HepG2 (cell line): ENCODE data around the gene GRID1. TPM values are rescaled to one million over a fixed set of nuclear protein-coding genes. Genes with fewer than 3 reads are reported as not detected.
A peak's percentile ranks its signal among the peaks of the same experiment; 100 is the strongest.

Experiments used
- ARNT2 ChIP-seq: sonication (generic); formaldehyde crosslinking; IDR thresholded peaks from 2 replicates; pipeline ENCODE4 v1.8.0; 2022; ENCODE audit warnings: mild to moderate bottlenecking, low read depth, missing genetic modification reagents, moderate library complexity
- CBX1 ChIP-seq: IDR thresholded peaks from one replicate; pipeline ENCODE4 v1.6.1; 2016; ENCODE audit warnings: antibody characterized with exemption, low read depth
- CHD2 ChIP-seq: IDR thresholded peaks from 2 replicates; pipeline ENCODE4 v1.6.1; 2011; ENCODE audit warnings: low read depth, low read length, improper control_type of control experiment
- ETV5 ChIP-seq: IDR thresholded peaks from 2 replicates; pipeline ENCODE4 v1.6.1; 2018; ENCODE audit warnings: missing biosample characterization, missing genetic modification reagents, inconsistent platforms, borderline replicate concordance
- FOXO1 ChIP-seq: sonication (generic); formaldehyde crosslinking; IDR thresholded peaks from 2 replicates; pipeline ENCODE4 v1.4.0; 2020; ENCODE audit warnings: missing genetic modification reagents
- GATAD2A ChIP-seq: IDR thresholded peaks from 2 replicates; pipeline ENCODE4 v1.6.1; 2016
- MAFF ChIP-seq: IDR thresholded peaks from 2 replicates; pipeline ENCODE4 v1.6.1; 2011; ENCODE audit warnings: low read depth, low read length, improper control_type of control experiment
- MAFK ChIP-seq, 2 experiments: IDR thresholded peaks in 1 of 2; conservative IDR thresholded peaks in 1 of 2; 2 replicates each; pipeline ENCODE4 v1.6.1; 2011; ENCODE audit warnings: improper control_type of control experiment in 2 of 2, low read length in 2 of 2
- NAIF1 ChIP-seq: sonication (generic); formaldehyde crosslinking; IDR thresholded peaks from 2 replicates; pipeline ENCODE4 v1.5.0; 2020; ENCODE audit warnings: mild to moderate bottlenecking, missing genetic modification reagents, borderline replicate concordance
- NFIC ChIP-seq: IDR thresholded peaks from 2 replicates; pipeline ENCODE4 v1.6.1; 2012; ENCODE audit warnings: mild to moderate bottlenecking, low read length, inconsistent platforms
- NR2F6 ChIP-seq, 2 experiments: IDR thresholded peaks; 2 replicates each; pipeline ENCODE4 v1.6.1; 2016; ENCODE audit warnings: antibody characterized with exemption in 1 of 2, mild to moderate bottlenecking in 1 of 2
- PCBP1 ChIP-seq: fragments of 200-400 bp; formaldehyde crosslinking; IDR thresholded peaks from 2 replicates; pipeline ENCODE4 v1.6.1; 2017; ENCODE audit warnings: mild to moderate bottlenecking, low read depth, low read length, borderline replicate concordance
- RBAK ChIP-seq: sonication (generic); formaldehyde crosslinking; IDR thresholded peaks from 2 replicates; pipeline ENCODE4 v1.5.1; 2020; ENCODE audit warnings: mild to moderate bottlenecking, missing genetic modification reagents
- SALL1 ChIP-seq: sonication (generic); formaldehyde crosslinking; IDR thresholded peaks from 2 replicates; pipeline ENCODE4 v1.8.0; 2022; ENCODE audit warnings: mild to moderate bottlenecking, missing genetic modification reagents
- TFE3 ChIP-seq: IDR thresholded peaks from 2 replicates; pipeline ENCODE4 v1.6.1; 2016
- TSC22D2 ChIP-seq: sonication (generic); formaldehyde crosslinking; IDR thresholded peaks from 2 replicates; pipeline ENCODE4 v1.5.1; 2020; ENCODE audit warnings: missing genetic modification reagents, mild to moderate bottlenecking, borderline replicate concordance
- YEATS2 ChIP-seq: sonication (generic); formaldehyde crosslinking; IDR thresholded peaks from 2 replicates; pipeline ENCODE4 v1.4.0; 2020; ENCODE audit warnings: missing genetic modification reagents, borderline replicate concordance
- ZBTB21 ChIP-seq: sonication (generic); formaldehyde crosslinking; IDR thresholded peaks from 2 replicates; pipeline ENCODE4 v1.4.0; 2020; ENCODE audit warnings: missing genetic modification reagents
- ZMAT5 ChIP-seq: sonication (generic); formaldehyde crosslinking; IDR thresholded peaks from 2 replicates; pipeline ENCODE4 v1.5.0; 2020; ENCODE audit warnings: mild to moderate bottlenecking, low read depth, missing genetic modification reagents, borderline replicate concordance
- ZMYM3 ChIP-seq: sonication (generic); formaldehyde crosslinking; IDR thresholded peaks from 2 replicates; pipeline ENCODE4 v1.5.1; 2020; ENCODE audit warnings: mild to moderate bottlenecking, missing genetic modification reagents
- ZNF143 ChIP-seq: sonication (generic); formaldehyde crosslinking; IDR thresholded peaks from 2 replicates; pipeline ENCODE4 v1.4.0; 2020; ENCODE audit warnings: missing genetic modification reagents
- ZNF350 ChIP-seq: sonication (generic); formaldehyde crosslinking; IDR thresholded peaks from 2 replicates; pipeline ENCODE4 v1.4.0; 2020; ENCODE audit warnings: mild to moderate bottlenecking, low read depth, missing genetic modification reagents, borderline replicate concordance
- ZNF597 ChIP-seq: sonication (generic); formaldehyde crosslinking; IDR thresholded peaks from 2 replicates; pipeline ENCODE4 v1.5.0; 2020; ENCODE audit warnings: missing genetic modification reagents
- ZNF703 ChIP-seq: sonication (generic); formaldehyde crosslinking; IDR thresholded peaks from 2 replicates; pipeline ENCODE4 v1.5.1; 2020; ENCODE audit warnings: missing genetic modification reagents, mild to moderate bottlenecking, moderate library complexity, borderline replicate concordance
- ZNF761 ChIP-seq: sonication (generic); formaldehyde crosslinking; conservative IDR thresholded peaks from 2 replicates; pipeline ENCODE4 v1.4.0; 2020; ENCODE audit warnings: mild to moderate bottlenecking, missing genetic modification reagents
- ZNF772 ChIP-seq: sonication (generic); formaldehyde crosslinking; IDR thresholded peaks from 2 replicates; pipeline ENCODE4 v1.5.0; 2020; ENCODE audit warnings: mild to moderate bottlenecking, missing genetic modification reagents
- ZNF777 ChIP-seq: sonication (generic); formaldehyde crosslinking; IDR thresholded peaks from 2 replicates; pipeline ENCODE4 v1.4.0; 2020; ENCODE audit warnings: missing genetic modification reagents
- ZNF83 ChIP-seq: sonication (generic); formaldehyde crosslinking; IDR thresholded peaks from 2 replicates; pipeline ENCODE4 v1.4.0; 2020; ENCODE audit warnings: missing genetic modification reagents, mild to moderate bottlenecking, borderline replicate concordance
- polyA plus RNA-seq, 8 experiments: library from polyadenylated mRNA; depleted of rRNA in 3 of 8; stranded (reverse) in 7 of 8; unstranded in 1 of 8; fragments of >200 nt; fragmentation: Illumina TruSeq in 4 of 8; extraction: Trizol in 4 of 8; gene quantifications; 2 replicates each; pipeline versions ENCODE4 v1.2.1 to v1.2.3, GENCODE V29; 2011 to 2016; ENCODE audit warnings: low read depth in 4 of 8, missing spikeins in 1 of 8, mixed read lengths in 1 of 8; ENCODE audit not compliant: insufficient read depth in 1 of 8
- total RNA-seq, 5 experiments: library from RNA; depleted of rRNA; stranded (reverse); fragments of >200 nt; fragmentation: Illumina TruSeq; extraction: Trizol; gene quantifications; 2 replicates each; pipeline ENCODE4 v1.2.3, GENCODE V29; 2016; ENCODE audit warnings: low read depth in 1 of 5

Gene GRID1
- total and polyA plus RNA-seq, 2 of the 13 experiments (the other 11 are each of a cell fraction or from before 2014, with no cell fraction given), result 0.05 TPM; not detected in 1

- TF ChIP-seq ZNF83 (CRISPR knock-in tag) (no peak), ZMAT5 (no peak), CHD2 (no peak), ZNF143 (no peak), FOXO1 (CRISPR knock-in tag) (peak; percentile 7; the same call in 1 of the 2 replicates), ZMYM3 (CRISPR knock-in tag) (peak; percentile 97), ZNF772 (no peak), TSC22D2 (no peak), GATAD2A (CRISPR knock-in tag) (peak; percentile 70; the same call in 1 of the 2 replicates), PCBP1 (no peak), YEATS2 (no peak; the same call in 1 of the 2 replicates), ZNF350 (CRISPR knock-in tag) (no peak), TFE3 (CRISPR knock-in tag) (no peak), ETV5 (CRISPR knock-in tag) (peak; percentile 34; the same call in 1 of the 2 replicates), ZNF777 (CRISPR knock-in tag) (no peak), ZNF761 (no peak), MAFK (conservative IDR thresholded peaks at IDR 0.05 in 1 of 2, IDR thresholded peaks at IDR 0.05 in 1 of 2; ENCODE audit: low read length in 2 of 2) (peak in 1 of 2 experiments; percentile 39; a peak in 1 of 4 replicates), ZBTB21 (CRISPR knock-in tag) (no peak), ARNT2 (no peak), CBX1 (peak; percentile 82), NAIF1 (CRISPR knock-in tag) (no peak), NR2F6 (IDR thresholded peaks at IDR 0.05) (peak; percentile 24; the same call in 1 of the 2 replicates), NR2F6 (CRISPR knock-in tag; IDR thresholded peaks at IDR 0.05) (no peak), SALL1 (CRISPR knock-in tag) (peak; percentile 36), NFIC (peak; percentile 31; the same call in 1 of the 2 replicates), ZNF703 (no peak), RBAK (CRISPR knock-in tag) (peak; percentile 100), MAFF (peak; percentile 42), ZNF597 (CRISPR knock-in tag) (no peak)
Measured at GRCh38 chr10:86410542-86411124, 44.0 kb upstream of the GRID1 start (continued).
